NB4 (cell line): ENCODE measurements around the gene ZNF680.

ENCODE experiments used
- DNase-seq: peaks from one replicate; pipeline ENCODE4 v3.0.0; 2010; ENCODE audit warnings: low read depth
- H3K4me3 ChIP-seq: one replicate; pipeline ENCODE4 v1.5.1; 2011; ENCODE audit warnings: mild to moderate bottlenecking, low read depth, low read length, moderate library complexity
- MYC ChIP-seq: IDR thresholded peaks from 2 replicates; pipeline ENCODE4 v1.6.1; 2011; ENCODE audit warnings: low read depth, low read length
- POLR2A ChIP-seq: IDR thresholded peaks from 2 replicates; pipeline ENCODE4 v1.6.1; 2011; ENCODE audit warnings: mild to moderate bottlenecking; ENCODE audit not compliant: insufficient read length; ENCODE audit errors: extremely low read depth
- TF ChIP-seq, protein P1 (sequence below): IDR thresholded peaks from one replicate; pipeline ENCODE4 v1.5.1; 2012; ENCODE audit warnings: low read depth, low read length
- TF ChIP-seq, protein P2 (sequence below): IDR thresholded peaks from 2 replicates; pipeline ENCODE4 v1.6.1; 2011; ENCODE audit warnings: low read depth, low read length

Gene ZNF680

DNA sequence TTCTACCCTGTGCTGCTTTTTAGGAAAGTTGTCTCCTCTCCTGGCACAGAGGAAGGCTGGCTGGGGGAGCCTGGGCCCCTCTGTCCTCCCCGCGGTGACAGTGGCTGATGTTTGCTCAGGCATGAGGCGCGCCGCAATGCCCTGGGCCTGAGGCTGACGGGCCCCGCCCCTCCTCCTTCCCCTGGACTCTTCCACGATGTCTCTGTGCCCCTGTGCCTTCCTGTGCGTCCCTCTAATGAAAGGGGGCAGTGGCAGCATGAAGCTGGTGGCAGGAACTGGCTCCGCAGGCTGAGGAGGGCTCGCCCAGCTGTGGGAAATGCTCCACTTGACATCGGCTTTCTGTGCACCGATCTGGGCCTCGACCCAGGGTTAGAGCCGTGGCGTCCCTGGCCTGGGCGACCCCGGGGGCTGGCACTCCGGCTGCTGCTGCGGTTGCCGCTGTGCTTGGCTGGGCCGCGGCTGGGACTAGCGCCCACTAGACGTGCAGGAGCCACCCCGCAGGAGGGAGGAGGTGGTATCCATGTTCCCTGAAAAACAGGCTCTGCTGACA is 67.9 kb downstream of the ZNF680 start:
- H3K4me3 ChIP-seq: no peak overlapping the region
- no peak for DNase-seq

DNA sequence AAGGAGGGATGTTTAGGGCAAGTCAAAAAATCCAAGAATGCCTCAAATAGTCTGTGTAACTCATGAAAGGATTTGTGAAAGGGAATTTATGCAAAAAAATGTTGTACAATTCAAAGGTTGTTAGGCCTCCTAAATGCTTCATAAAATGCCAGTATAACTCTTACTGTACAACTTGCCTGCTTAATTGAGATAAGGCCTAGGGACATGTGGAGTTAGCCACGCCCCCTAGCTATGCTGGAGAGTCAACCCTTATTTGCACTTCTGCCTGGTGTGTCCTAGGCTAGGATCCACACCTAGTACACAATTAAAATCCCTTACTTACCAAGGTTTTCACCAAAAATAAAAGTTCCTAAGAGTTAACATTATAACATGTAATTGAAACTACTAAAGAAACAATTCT is 77.2 kb downstream of the ZNF680 start:
- H3K4me3 ChIP-seq: no peak overlapping the region
- no peak for DNase-seq
- TF ChIP-seq MYC (no peak), POLR2A (no peak)
- TF ChIP-seq, protein P1, sequence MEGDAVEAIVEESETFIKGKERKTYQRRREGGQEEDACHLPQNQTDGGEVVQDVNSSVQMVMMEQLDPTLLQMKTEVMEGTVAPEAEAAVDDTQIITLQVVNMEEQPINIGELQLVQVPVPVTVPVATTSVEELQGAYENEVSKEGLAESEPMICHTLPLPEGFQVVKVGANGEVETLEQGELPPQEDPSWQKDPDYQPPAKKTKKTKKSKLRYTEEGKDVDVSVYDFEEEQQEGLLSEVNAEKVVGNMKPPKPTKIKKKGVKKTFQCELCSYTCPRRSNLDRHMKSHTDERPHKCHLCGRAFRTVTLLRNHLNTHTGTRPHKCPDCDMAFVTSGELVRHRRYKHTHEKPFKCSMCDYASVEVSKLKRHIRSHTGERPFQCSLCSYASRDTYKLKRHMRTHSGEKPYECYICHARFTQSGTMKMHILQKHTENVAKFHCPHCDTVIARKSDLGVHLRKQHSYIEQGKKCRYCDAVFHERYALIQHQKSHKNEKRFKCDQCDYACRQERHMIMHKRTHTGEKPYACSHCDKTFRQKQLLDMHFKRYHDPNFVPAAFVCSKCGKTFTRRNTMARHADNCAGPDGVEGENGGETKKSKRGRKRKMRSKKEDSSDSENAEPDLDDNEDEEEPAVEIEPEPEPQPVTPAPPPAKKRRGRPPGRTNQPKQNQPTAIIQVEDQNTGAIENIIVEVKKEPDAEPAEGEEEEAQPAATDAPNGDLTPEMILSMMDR: no peak
- TF ChIP-seq, protein P2, sequence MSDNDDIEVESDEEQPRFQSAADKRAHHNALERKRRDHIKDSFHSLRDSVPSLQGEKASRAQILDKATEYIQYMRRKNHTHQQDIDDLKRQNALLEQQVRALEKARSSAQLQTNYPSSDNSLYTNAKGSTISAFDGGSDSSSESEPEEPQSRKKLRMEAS: no peak

More for the DNA sequence above, 67.9 kb downstream of the ZNF680 start:
- TF ChIP-seq, protein P2: no peak
- TF ChIP-seq POLR2A (no peak), MYC (no peak)
- TF ChIP-seq, protein P1: no peak
